Activated naive CD4-positive, alpha-beta T cell treated with anti-CD3 and anti-CD28 coated beads, Interleukin-2, amount 50 U/mL, for 16 hours (primary cell): ENCODE measurements around the gene FGF12.

Source experiments
- DNase-seq: peaks from one replicate; pipeline ENCODE4 v3.0.0-alpha.2; 2020

Gene FGF12

DNA sequence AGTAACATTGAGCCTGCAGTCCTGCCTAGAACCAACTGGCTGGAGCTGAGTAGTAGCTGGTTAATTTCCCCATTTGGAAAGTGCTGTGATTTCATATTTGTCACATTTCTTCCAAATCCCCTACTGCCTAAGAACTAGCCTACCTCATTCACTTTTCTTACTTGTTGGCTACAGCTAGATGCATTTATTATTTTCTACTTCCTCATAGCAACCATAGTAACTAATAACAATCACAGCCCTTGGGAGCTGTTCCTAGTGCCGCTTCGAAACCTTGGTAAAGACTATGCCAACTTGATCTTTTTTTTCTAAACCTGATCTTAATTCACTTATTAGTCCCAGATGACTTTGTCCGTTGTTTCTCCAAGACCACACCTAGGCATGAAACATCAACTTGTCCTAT is 240.3 kb downstream of the FGF12 start:
- no peak for DNase-seq

DNA sequence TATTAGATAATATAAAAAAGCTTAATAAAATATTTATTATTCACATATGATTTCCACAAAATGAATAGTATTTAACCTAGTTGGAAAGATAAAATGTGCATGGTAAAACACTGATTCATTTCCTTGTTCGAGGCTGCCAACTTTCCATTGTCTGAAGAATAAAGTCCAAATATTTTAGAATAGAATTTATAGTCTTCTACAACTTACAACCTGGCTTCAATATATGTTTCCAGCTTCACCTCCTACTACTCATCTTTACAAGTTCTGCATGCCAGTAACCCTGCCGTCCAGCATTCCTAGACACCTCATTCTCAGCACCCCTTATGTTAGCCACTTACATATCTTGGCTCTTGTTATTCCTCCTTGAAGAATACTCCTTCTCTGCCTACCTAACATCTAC is 244.5 kb downstream of the FGF12 start:
- DNase-seq = no peak

DNA sequence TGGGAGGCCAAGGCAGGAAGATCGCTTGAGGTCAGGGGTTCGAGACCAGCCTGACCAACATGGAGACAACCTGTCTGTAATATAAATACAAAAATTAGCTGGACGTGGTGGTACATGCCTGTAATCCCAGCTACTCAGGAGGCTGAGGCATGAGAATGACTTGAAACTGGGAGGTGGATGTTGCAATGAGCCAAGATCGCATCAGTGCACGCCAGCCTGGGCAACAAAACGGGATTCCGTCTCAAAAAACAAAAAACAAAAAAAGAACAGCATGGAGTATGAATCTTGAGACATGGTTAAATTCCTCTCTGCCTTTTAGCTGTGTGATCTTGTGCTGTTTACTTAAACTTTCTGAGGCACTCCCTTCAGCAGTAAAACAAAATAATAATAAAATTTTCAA is 244.9 kb downstream of the FGF12 start:
- no peak for DNase-seq

DNA sequence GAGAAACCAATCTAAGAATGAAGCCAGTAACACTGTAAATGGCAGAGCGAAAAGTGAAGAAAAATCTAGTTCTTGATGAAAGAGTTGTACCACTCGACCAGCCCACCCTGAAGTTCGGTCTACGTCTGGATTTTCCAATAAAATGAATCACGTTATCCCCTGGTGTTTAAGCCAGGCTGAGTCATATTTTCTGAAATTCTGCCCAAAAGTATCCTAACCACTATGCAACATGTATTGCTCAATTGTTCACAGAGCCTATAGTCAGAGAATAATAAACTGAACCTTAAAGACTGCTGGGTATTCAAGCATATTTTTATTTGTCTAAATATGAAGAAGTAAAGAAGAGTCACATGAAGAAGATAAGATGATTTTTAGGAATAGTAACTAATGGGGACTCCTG is 245.7 kb downstream of the FGF12 start:
- DNase-seq = no peak

DNA sequence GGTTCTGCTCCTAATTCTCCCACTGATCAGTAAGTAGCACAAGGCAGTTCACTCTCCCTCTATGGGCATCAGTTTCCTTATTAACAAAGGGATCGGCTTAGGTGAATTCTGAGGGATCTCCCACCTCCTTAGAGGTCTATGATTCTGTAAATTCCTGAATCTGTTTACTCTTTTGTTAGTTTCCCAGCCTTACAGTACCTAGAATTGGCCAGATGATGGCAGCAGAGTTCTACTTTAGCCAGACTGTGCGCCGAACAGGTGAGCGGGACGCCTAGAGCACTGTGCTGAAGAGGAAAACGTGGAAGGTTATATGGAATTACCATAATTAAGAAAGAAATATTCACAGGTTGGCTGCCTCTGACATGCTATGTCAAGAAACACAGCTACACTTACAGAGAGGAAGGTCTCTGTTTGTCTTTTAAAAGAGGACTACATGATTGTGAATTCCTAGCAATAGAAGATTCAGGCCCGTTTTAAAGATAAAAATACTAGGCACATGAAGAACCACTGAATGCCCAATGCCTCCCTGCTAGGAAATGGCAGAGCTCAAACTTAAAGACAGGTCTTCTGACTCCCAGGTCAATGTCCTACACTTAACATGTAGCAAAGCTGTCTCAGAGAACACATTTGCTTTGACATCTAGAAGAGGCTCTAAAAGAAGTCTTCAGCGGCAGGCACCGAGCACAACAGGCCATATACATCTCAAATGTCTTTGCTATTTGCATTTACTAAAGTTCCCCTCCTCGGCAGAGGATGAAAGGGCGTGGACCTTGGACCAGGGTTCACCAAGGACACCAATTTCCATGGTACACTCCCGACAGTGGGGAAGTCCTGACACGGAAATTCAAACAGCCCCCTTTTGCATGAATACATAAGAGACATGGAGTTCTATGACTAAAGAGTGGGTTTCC is 259.9 kb downstream of the FGF12 start:
- peak; percentile 42 for DNase-seq

DNA sequence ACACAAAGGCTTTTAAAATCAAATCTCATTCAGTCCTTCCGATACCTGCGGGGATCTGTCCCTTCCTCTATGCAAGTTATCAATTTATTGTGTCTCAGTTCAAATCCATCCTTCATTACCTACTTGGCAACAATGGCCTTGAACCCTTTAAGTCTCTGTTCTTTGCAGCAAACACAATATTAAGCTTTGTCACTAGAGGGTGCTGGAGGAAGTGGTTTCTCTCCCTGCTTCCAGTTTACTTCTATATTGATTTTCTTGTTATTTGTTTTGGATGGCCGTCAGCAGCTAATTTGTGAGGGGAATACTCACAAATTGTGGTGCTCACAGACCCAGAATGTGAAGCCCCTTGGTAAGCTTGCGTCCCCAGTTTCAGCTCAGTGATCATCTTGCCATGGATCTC is 278.3 kb downstream of the FGF12 start:
- DNase-seq = no peak

DNA sequence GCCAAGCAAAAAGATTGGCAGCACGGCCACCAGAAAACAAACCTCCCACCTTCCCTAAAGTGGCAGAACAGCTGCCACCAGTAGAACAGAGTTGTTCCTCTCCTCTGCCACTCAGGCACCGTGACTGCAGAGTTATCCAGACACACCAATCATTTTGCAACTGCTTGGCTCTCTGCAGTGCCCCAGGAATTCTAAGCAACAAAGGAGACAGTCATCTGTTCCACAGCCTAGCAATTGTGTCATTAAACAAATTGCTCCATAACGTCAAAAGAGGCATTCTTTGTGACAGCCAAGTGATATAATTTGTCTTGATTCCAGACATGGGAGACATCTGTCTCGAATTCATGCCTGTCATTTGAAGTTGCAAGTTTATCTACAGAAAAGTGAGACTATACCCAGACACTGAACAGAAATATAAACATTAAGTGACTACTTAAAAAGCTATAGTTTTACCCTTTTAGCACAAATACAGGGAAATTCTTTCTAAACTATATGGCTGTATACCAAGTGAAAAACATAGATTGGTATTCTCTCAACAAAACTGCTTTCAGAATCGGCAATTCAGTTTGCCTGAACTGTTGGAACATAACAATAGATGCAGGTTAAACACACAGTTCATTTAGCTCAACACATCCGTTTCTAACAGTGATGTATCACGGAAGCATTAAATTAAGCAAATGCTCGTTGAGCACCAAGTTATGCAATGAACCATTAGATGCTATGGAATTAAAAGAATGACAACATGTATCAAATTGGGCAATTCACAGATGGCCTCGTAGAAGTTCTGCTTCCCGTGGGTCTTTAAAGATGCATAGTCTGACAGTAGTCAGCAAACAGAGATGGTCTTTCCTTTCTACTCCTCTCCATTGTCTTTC is 281.3 kb downstream of the FGF12 start:
- DNase-seq = no peak

DNA sequence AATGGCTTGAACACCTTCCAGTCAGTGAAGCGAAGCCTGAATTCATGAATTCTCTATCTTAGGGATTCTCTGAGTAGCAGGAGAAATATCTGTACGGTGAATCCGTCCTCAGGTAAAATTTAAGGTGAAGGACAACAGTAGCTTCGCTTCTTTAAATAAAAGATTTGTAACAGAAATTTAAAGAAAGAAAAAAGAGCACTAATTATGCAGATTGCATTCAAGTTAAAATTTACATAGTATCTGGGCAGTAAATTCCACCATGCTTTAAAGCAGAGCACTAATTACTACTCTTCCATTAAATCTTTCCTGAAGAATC is 282.6 kb downstream of the FGF12 start:
- DNase-seq = no peak

DNA sequence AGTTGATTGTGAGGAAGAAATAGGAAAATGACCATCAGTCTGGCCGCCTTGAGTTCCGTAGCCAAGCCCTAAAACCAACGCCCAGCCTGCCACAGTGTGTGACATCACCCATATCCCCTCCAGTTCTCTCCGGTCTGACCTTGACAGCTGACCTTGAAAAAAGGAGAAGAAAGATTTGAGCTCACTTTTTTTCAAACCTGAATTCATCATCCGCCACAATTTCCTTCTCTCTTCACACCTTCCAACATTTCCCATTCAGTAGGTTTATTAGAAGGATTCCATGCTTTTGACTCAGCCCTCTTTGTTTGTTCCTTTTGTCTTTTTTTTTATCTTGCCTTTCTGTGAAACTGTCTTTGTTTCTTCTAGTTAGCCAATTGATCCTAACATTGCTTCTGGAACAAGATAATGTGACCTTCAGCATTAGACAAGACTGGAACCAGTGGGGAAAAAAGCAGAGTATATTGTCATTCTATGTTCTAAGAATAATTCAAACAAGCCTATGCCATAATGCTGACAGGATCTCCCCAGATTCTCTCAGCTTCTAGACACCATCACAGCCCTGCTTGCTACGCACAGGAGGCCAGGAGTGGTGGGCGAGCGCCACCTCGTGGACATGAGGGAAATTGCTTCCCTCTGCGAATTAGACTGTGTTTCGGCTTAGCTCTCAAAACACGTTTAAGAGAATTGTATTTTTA is 283.1 kb downstream of the FGF12 start:
- peak; percentile 41 for DNase-seq

DNA sequence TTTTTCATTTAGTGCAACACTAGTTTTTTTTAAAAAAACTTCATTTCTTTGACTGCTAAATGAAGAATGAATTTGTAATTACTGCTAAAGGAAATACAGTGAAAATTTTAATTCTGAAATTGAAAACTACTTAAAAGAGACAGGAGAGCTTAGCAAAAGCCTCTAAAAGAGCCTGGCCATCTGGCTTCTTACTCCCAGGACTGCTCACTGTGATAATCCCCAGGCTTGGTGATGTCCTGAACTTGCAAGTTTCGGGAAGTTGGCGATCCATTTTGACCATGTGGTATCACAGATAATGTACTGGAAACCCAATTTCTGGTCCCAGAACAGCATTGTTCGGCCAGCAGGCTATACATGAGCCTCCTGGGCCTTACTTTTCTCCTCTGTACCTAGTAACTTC is 292.1 kb downstream of the FGF12 start:
- no peak for DNase-seq

DNA sequence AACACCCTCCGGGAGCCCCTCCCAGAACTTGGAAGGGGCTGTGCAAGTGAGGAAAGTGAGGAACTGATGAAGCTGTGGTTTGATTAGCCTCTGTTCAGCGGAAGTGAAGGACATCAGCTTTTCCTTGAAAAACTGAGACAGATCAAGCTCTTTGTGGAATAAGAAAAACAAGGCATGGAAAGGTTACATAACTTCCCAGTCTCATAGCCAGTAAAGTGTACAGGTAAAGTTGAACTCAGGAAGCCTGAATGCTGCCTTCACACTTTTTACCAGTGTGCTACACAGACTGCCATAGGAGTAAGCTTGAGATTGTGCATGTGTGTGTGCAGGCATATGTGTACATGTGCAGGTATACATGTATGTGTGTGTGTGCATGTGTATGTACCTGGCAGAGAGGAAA is 293.2 kb downstream of the FGF12 start:
- no peak for DNase-seq

DNA sequence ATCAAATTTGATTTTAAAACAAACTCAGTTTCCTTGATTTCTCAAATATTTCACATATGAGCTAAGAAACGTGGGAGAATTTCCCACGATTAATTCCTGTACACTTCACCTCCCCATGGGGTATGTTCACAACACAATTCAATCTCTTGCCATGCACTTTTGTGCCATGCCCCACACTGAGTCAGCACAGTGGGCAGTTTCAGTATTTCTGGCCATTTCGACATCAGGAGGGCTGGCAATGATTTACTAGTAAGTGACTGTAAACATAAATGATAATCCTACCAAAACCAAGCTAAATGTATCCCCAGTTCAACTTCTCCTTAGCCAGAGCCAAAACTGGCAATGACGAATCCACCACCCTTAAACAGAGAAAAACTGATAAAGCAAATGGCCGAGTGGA is 293.6 kb downstream of the FGF12 start:
- no peak for DNase-seq

DNA sequence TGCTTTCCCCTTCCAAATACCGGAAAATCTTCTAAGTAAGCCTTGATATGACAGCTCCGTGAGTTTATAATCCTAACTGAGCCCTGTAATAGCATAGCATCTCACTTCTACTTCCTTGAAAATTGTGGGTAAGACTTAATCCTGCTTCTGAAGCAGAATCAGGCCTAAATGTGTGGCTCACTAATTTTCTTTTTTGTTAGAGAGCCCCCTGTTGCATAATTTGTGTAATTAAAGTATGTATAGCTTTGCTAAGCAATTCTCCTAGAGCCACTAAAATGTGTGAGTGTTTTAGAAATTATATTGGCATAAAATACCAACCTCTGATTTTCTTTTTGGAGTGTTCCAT is 304.4 kb downstream of the FGF12 start:
- DNase-seq = no peak

DNA sequence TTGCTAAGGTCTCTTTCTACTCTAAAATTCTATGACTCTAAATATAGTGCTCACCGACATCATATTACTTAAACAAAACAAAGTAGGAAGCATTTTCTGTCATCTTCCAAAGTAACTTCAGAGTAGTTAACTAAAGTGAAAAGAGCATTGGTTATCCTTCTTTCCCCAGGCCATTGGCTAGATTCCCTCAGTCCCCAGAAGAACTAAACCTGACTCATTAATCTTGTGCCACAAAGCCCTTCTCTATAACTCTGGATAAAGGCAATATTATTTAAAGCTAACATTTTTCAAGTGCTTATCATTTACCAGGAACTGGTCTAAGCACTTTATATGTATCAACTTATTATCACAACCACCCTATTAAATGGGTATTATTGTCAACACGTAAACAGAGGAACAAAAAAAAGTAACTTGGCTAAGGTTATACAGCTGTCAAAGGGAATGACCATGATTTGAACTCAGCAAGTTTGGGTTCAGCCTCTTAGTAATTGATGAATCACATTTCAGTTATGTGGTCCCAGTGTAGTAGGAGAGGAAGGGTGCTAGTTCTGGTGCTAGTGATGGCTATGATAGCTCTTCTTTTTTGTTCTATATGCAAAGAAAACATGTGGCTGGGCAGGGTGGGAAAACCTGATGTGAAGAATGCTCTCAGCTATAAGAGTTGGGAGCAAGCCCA is 304.9 kb downstream of the FGF12 start:
- DNase-seq = no peak

DNA sequence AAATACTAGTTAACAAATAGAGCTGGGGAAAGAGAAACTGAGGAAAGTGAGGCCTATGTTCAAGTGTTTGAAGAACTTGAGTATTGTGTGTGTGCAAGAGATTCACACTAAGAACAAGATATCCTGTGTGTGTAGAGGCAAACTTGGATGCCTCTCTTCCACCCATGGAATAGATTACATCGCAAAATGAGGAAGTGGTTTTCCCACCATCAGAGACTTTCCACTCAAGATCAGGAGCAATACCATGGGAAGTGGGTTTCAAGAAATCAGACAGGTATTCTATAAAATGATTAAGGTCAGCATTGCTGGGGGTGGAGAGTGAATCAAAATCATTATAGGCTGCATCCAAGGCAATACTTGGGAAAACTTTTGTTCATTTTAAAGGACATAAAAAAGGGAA is 308.0 kb downstream of the FGF12 start:
- no peak for DNase-seq

DNA sequence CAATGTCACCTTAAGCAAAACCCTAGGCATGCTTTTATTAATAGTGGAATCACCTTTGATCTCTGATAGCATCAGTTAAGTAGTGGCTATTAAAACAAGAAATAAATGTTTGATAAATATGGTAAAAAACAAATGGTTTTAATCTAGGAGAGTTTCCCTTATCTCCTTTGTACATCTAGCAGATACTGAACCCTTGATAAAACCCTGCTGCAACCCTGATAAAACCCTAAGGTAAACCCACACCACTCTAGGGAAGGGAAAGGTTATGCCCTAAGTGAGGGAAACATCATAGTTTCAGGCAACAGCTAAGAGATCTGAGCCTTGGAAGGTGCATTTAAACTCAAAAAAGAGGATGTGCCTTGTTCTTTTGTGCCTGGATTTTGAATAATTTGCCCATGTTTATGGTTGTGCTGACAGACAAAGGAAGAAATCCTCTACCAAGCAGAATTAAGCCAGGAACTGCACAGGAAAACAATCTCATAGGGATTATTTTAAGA is 309.7 kb downstream of the FGF12 start:
- no peak for DNase-seq

DNA sequence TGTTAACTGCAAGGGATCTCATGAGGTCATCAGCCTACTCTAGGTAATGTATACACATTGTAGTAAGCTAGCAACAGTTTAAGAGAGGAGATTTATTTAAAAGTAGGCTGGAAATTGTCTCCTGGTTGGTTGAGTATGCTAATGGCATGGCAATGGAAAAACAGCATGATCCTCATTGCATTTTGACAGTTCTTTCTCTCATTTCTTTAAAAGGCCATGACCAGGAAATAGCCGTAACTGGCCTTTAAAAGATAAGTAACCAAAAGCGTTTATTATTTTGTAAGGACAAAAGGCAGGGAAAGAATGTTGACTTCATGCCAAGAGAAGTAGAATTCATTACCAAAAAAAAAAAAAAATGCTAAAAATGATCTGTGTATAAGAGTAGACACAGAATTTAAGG is 310.3 kb downstream of the FGF12 start:
- no peak for DNase-seq

DNA sequence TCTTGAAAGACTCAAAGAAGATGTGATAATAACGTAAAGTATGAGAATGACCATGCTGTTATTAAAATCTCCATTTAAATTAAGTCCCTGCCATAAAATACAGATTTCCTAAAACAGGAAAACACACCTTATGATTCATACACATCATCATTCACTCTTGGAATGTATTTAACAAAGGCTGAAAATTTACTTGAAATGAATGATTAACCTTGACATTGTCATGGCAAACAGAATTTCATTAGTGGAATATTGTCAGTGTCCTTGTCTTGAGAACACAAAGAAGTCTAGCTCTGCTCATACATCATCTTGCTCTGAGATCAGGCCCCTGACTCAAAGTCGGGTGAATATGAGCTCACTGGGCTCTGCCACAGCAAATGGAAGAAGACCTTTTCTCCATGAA is 313.9 kb downstream of the FGF12 start:
- no peak for DNase-seq

DNA sequence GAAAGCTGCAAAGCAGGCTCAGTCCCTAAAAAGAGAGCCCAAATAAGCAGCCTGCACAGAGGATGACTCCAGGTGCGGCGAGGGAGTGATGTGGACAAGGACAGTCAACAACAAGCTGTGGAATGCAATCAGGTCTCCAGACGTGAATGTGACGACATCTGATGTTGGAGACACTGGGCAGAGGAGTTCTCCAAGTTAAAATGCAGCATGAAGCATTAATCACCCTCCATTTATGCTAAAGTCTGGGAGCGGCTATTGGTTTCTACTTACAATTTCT is 316.7 kb downstream of the FGF12 start:
- no peak for DNase-seq

DNA sequence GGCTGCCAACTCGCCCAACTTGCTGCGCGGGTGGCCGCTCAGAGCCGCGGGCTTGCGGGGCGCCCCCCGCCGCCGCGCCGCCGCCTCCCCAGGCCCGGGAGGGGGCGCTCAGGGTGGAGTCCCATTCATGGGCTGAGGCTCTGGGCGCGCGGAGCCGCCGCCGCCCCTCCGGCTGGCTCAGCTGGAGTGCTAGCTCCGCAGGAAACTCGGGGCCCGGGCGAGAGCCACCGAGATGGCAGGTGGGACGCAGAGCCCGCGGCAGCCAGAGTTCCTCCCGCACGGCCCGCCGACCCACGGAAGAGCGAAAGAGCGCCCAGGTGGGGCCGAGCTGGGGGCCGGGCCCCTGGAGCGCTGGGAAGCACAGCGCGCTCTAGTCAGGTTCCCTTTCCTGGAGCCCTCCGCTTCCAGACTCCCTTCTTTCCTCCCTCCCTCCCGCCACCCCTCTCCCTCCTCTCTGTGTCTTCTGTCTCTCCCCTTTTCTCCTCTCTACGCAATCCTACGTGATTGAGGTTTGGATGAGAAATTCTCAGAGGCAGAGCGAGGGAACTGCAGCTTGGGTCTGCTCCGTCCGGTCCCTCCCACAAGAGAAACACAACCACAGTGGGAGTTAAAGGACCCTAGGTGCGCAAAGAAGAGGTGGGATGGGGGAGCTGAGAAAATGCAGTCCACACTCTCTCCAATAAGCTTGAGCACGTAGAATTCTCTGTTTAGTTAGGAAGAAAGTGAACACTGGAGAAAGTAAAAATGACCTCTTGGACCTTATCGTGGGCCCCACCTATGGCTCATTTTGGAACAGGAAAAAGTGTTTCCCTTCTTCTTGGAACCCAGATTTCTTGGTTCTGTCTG is 317.3 kb downstream of the FGF12 start:
- no peak for DNase-seq

DNA sequence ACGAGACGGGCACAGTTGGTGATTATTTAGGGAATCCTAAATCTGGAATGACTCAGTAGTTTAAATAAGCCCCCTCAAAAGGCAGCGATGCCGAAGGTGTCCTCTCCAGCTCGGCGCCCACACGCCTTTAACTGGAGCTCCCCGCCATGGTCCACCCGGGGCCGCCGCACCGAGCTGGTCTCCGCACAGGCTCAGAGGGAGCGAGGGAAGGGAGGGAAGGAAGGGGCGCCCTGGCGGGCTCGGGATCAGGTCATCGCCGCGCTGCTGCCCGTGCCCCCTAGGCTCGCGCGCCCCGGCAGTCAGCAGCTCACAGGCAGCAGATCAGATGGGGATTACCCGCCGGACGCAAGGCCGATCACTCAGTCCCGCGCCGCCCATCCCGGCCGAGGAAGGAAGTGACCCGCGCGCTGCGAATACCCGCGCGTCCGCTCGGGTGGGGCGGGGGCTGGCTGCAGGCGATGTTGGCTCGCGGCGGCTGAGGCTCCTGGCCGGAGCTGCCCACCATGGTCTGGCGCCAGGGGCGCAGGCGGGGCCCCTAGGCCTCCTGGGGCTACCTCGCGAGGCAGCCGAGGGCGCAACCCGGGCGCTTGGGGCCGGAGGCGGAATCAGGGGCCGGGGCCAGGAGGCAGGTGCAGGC is 318.0 kb downstream of the FGF12 start:
- no peak for DNase-seq
